GM19438 (cell line): ENCODE results near the gene KIF21B.
A peak's percentile ranks its signal among the peaks of the same experiment; 100 is the strongest.

Experiments
- ATAC-seq: cut with Tn5 transposase; IDR thresholded peaks from one replicate; pipeline ENCODE4 v1.9.1; 2021; ENCODE audit warnings: low read depth; ENCODE audit not compliant: unreplicated experiment

The KIF21B gene

GRCh38 chr1:201021630-201022492 is 1.7 kb downstream of the KIF21B start:
- ATAC-seq: no peak

- ATAC-seq: no peak
These were observed 2.5 kb downstream of the KIF21B start for GRCh38 chr1:201020721-201021629.

GRCh38 chr1:201020040-201020591 is 3.4 kb downstream of the KIF21B start:
- ATAC-seq: no peak

GRCh38 chr1:201019321-201019977 is 4.1 kb downstream of the KIF21B start:
- ATAC-seq: peak; percentile 50

- no peak for ATAC-seq
These were observed 5.7 kb downstream of the KIF21B start for GRCh38 chr1:201017828-201018163.

GRCh38 chr1:201016943-201017827 is 6.3 kb downstream of the KIF21B start:
- no peak for ATAC-seq

GRCh38 chr1:201016211-201016651 is 7.3 kb downstream of the KIF21B start:
- ATAC-seq: no peak

GRCh38 chr1:201015551-201016091 is 7.9 kb downstream of the KIF21B start:
- no peak for ATAC-seq

- ATAC-seq: no peak
These were observed 8.7 kb downstream of the KIF21B start for GRCh38 chr1:201014816-201015200.

- no peak for ATAC-seq
These were observed 9.3 kb downstream of the KIF21B start for GRCh38 chr1:201013991-201014815.

GRCh38 chr1:201013031-201013485 is 10.5 kb downstream of the KIF21B start:
- ATAC-seq: no peak

GRCh38 chr1:201011616-201012015 is 11.9 kb downstream of the KIF21B start:
- no peak for ATAC-seq

GRCh38 chr1:201009962-201010645 is 13.4 kb downstream of the KIF21B start:
- no peak for ATAC-seq

GRCh38 chr1:201008666-201009360 is 14.7 kb downstream of the KIF21B start:
- ATAC-seq: no peak

- ATAC-seq: no peak
These were observed 16.0 kb downstream of the KIF21B start for GRCh38 chr1:201007481-201007880.

GRCh38 chr1:201006450-201006849 is 17.1 kb downstream of the KIF21B start:
- ATAC-seq: no peak

- ATAC-seq: no peak
These were observed 18.8 kb downstream of the KIF21B start for GRCh38 chr1:201004732-201005131.
